IPS DF 19.7 (cell line): ENCODE results near the gene CXorf49B.
"Not testable (repeated sequence)": the region's sequence is repeated elsewhere in the genome, so short reads cannot be mapped to it uniquely, and the experiment has no call there.

Source experiments
- DNase-seq: peaks from one replicate; pipeline ENCODE4 v3.0.0-alpha.2; 2013; ENCODE audit warnings: low read depth, low spot score

Gene CXorf49B

DNA sequence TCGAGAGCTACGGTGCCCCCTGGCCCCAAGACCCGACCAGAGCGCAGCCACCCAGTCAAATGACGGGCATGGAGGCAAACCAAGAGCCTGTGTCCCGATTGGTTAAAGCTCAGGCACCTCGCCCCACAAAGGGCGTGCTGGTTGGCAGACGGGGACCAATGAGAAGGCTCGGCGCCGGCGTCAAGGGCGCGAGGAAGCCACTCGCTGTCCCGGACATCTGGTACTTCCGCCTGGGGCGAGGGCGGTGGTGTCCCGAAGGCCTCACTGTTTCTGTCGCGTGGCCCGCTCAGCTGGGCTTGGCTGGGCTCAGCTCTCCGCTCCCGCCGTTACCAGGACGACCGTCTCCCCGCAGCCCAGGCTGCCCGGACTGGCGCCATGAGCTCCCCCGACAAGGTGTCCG, at the start of gene CXorf49B:
CXorf49B (plus strand) TSS at position 301 of the 400 bp plus-strand sequence; CDS start at position 376, 75 bp downstream.
- not testable (repeated sequence) for DNase-seq

- DNase-seq: not testable (repeated sequence)
Measured at GRCh38 chrX:71714064-71714463, 49.1 kb upstream of the CXorf49B start.

GRCh38 chrX:71715551-71715950, 47.6 kb upstream of the CXorf49B start:
- DNase-seq: not testable (repeated sequence)

- not testable (repeated sequence) for DNase-seq
Measured at GRCh38 chrX:71716323-71716722, 46.8 kb upstream of the CXorf49B start.

DNA sequence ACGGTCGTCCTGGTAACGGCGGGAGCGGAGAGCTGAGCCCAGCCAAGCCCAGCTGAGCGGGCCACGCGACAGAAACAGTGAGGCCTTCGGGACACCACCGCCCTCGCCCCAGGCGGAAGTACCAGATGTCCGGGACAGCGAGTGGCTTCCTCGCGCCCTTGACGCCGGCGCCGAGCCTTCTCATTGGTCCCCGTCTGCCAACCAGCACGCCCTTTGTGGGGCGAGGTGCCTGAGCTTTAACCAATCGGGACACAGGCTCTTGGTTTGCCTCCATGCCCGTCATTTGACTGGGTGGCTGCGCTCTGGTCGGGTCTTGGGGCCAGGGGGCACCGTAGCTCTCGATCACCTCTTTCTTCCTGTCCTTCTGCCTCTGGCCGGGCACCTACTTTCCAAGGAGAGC, 45.0 kb upstream of the CXorf49B start, which contains the start of gene CXorf49:
CXorf49 (minus strand) TSS at position 101 of the 400 bp plus-strand sequence. CDS start 134 bp downstream, outside the sequence.
- DNase-seq: not testable (repeated sequence)

DNA sequence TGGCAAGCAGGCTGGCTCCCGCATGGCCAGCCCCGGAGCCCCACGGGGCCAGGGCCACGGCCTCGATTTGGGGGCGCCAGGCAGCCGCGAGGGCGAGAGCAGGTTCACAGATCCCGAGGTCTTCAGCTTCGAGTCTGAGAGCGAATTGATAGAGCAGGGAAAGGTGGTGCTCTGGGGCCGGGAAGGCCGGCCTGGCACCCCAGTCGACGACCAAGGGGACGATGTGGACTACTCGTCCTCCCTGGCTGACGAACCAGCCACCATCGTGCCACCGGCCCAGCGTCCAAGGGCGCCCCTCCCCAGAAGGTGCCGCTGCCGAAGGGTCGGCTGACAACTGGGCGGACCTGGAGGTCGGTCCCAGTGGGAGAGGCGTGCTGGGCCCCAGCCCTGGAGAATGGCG, 44.0 kb upstream of the CXorf49B start:
- DNase-seq: not testable (repeated sequence)

- not testable (repeated sequence) for DNase-seq
Measured at GRCh38 chrX:71720289-71720886, 42.8 kb upstream of the CXorf49B start.

DNA sequence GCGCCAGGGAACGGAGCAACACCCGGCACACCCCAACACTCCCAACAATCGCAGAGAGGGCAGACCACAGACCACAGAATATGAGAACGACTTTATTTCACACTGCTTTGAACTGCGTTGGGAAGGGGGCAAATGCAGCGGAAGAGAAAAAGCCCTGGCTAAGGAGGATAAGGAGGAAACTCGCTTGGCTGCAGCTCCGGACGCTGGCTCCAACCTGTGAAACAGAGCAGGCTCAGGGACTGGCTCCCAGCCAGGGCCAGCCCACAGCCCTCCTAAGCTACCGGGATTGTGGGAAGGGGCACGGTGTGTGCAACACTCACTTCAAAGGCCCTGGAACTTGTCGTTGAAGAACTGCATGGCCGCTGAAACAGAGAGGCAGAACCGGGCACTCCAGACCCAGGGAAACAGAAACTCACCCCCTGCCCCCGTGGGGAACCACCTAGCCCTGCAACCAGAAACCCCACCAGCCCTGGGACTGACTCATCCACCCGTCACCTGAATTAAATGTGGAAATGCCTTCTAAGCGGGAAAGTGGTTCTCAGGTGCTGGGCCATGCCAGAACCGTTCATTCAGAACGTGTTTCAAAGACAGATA, 2.4 kb upstream of the CXorf49B start:
- DNase-seq: not testable (repeated sequence)

DNA sequence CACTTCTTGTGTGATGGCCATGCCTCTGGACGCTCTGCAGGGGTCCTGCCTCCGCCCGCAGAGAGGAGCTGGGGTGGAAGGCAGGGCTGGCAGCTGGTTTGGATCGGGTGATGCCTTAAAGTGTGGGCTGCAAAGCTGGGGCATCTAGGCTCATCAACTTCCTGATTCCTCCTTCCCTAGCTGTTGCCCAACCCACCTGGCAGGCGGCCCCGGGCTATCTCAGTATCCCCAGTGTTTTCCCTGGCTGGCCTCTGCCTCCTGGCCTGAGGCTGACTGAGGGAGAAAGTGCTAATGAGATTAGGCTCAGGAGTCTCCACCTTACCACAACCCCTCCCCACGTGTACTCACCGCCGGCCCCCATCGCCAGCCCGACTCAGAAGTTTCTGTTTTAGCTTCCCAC, 1.7 kb downstream of the CXorf49B start:
- DNase-seq: not testable (repeated sequence)

- DNase-seq: not testable (repeated sequence)
Measured at GRCh38 chrX:71765613-71766012, 2.5 kb downstream of the CXorf49B start.

- DNase-seq: not testable (repeated sequence)
Measured at GRCh38 chrX:71767134-71767533, 4.0 kb downstream of the CXorf49B start.

DNA sequence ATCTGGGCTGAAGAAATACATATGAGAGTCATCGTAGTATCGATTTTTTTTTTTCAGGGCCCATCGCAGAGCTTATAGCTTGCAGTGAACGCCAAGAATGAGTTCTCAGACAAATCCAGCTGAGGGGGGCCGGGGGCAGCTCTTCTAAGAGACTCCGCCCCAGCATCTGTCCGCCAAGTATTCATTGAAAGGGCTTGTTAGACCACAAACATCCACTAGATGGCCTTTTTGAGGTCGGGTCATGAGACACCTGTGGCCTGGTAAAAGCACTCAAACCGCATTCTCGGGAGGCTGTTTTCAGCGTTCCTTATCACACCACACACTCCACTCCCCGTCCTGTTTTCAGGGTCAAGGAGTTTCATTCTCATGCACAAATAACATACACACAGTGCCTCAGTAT, 15.2 kb downstream of the CXorf49B start:
- DNase-seq: not testable (repeated sequence)

DNA sequence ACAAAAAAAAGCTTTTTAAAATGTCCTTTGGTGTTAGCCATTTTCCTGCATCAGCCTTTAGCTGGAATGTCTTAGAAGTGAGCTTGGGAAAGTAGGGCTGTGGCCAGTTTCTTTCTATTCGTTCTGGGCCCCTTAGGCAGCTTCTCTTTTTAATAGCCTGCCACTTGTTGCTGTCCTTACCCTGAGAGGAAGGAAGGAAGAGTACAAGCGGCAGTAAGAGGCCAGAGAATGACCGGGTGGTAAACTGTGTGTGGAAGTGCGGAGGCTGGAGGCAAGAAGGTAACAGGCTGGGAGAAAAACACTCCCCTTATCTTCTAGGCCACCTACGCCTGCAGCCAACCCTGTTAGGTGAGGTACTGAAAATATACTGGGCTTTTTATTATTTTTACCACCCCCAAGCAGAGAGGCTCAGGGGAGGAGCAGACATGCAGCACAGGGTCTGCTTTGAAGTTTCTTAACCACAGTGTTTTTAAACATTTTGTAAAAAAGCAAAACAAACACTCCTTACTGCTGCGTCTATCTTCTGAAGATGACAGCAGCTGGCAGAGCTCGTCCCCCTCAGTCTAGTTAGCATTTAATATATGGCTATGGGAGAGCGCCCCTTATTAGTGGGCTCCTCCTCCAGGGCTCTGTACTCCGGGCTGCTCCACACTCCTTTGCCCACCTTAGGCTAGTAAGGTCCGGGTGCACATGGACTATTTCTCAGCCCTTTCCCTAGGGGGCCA, 19.2 kb downstream of the CXorf49B start:
- DNase-seq: not testable (repeated sequence)

DNA sequence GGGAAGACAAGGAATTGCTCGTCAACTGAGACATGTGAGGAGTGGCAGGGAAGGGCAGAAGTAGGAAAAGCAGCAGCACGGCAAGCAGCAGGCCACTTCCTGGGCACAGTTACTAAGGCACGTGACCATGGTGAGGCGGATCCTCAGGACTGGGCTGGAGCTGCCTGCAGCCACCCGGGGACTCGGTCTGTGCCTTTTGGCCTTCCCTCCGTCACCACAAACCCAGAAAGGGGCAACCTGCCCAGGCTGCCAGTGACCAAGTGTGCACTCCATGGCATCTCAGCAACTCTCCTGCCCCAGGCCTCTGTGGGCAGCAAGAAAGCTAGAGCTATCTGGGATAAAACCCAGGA, 19.8 kb downstream of the CXorf49B start:
- DNase-seq: not testable (repeated sequence)

DNA sequence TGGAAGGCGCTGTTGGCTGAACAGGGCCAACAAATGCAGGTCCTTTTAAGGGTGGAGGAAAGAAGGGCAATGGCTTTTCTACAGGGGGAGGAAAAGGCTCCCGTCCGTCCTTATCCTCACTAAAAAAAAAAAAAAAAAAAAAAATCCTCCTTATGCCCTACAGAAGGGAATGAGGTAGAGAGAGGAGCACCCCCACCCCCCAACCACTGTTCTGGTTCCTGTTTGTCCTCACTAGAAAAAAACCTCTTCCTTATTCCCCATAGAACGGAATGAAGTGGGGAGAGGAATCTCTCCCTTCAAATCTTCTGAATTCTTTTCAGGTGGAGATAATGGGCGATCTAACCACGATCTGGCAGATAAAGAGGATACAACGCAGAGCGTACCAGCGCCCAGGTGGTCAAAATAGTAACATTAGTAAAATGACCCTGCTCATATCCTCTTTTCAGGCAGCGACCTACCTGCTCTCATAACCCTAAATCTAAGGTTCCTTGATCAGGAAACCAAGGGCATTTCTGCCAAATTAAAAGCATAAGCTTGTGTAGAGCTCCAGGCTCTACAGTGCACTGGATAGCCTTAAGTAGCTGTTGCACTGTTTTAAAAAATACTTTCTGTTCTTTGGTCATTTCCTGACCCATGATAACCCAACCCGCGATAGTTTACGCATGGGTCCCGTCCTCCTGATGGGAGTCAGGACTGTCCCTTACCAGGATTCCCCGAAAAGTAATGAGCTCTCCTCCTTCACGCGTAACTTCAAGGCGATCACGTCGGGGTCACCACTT, 20.6 kb downstream of the CXorf49B start:
- not testable (repeated sequence) for DNase-seq

GRCh38 chrX:71784348-71784983, 21.3 kb downstream of the CXorf49B start:
- not testable (repeated sequence) for DNase-seq

GRCh38 chrX:71806450-71806849, 43.3 kb downstream of the CXorf49B start:
- not testable (repeated sequence) for DNase-seq

- no peak for DNase-seq
Measured at GRCh38 chrX:71809886-71810285, 46.7 kb downstream of the CXorf49B start.

- DNase-seq: no peak
Measured at GRCh38 chrX:71814123-71814912, 51.2 kb downstream of the CXorf49B start.

GRCh38 chrX:71815121-71815905, 52.2 kb downstream of the CXorf49B start:
- no peak for DNase-seq
